Effector memory CD8-positive, alpha-beta T cell (primary cell): Measurements from ENCODE around the gene ATP2B3.

Experiments used
- ATAC-seq: fragments of 150-1000 bp; cut with Tn5 transposase; replicated peaks from 2 replicates; pipeline ENCODE4 v1.10.0; 2021; ENCODE audit warnings: mild to moderate bottlenecking, moderate library complexity
- DNase-seq, 3 experiments: peaks; one replicate each; pipeline ENCODE4 v3.0.0; 2021
- H3K27ac Mint-ChIP-seq, 2 donors: one replicate each; pipeline ENCODE4 v1.8.0; 2022; ENCODE audit warnings: mild to moderate bottlenecking in 2 of 2, mixed read lengths in 2 of 2, moderate library complexity in 2 of 2
- H3K27me3 Mint-ChIP-seq, 2 donors: one replicate each; pipeline ENCODE4 v1.8.0; 2022; ENCODE audit warnings: mixed read lengths in 2 of 2
- H3K36me3 Mint-ChIP-seq: one replicate; pipeline ENCODE4 v1.8.0; 2022; ENCODE audit warnings: mild to moderate bottlenecking, moderate library complexity, mixed read lengths; ENCODE audit not compliant: insufficient read depth
- H3K4me1 Mint-ChIP-seq, 2 donors: one replicate each; pipeline ENCODE4 v1.8.0; 2022; ENCODE audit warnings: low read depth in 2 of 2, mixed read lengths in 2 of 2
- H3K4me3 Mint-ChIP-seq, 2 donors: one replicate each; pipeline ENCODE4 v1.8.0; 2022; ENCODE audit warnings: mild to moderate bottlenecking in 2 of 2, mixed read lengths in 2 of 2, moderate library complexity in 2 of 2
- H3K9me3 Mint-ChIP-seq, 2 donors: one replicate each; pipeline ENCODE4 v1.8.0; 2022; ENCODE audit warnings: mixed read lengths in 2 of 2

ATP2B3 gene

GRCh38 chrX:153477901-153478300 is 39.5 kb upstream of the ATP2B3 start:
- Mint-ChIP-seq H3K4me1 (peaks cover 3% of the 10 kb centered on the region in 2 donors), H3K9me3 (no peaks in the 10 kb centered on the region), H3K36me3 (no peaks in the 10 kb centered on the region), H3K4me3 (no peak overlapping the region), H3K27ac (no peak overlapping the region), H3K27me3 (no peaks in the 10 kb centered on the region)
- DNase-seq: no peak
- ATAC-seq: no peak

- Mint-ChIP-seq H3K9me3 (no peaks in the 10 kb centered on the region), H3K36me3 (no peaks in the 10 kb centered on the region), H3K27ac (no peak overlapping the region)
Observed at GRCh38 chrX:153478746-153479145, 38.7 kb upstream of the ATP2B3 start.

GRCh38 chrX:153481043-153481442 is 36.4 kb upstream of the ATP2B3 start:
- H3K4me3 Mint-ChIP-seq: no peak overlapping the region
- DNase-seq (no peak), ATAC-seq (no peak)
- H3K9me3 Mint-ChIP-seq: no peaks in the 10 kb centered on the region
- no peaks in the 10 kb centered on the region for H3K27me3 Mint-ChIP-seq
- no peaks in the 10 kb centered on the region for H3K36me3 Mint-ChIP-seq
- H3K27ac Mint-ChIP-seq: no peak overlapping the region
- no peaks in the 10 kb centered on the region for H3K4me1 Mint-ChIP-seq

More at GRCh38 chrX:153478746-153479145, 38.7 kb upstream of the ATP2B3 start:
- DNase-seq (no peak), ATAC-seq (no peak)
- H3K27me3 Mint-ChIP-seq: no peaks in the 10 kb centered on the region
- H3K4me3 Mint-ChIP-seq: no peak overlapping the region
- peaks cover 3% of the 10 kb centered on the region in 2 donors for H3K4me1 Mint-ChIP-seq

- H3K36me3 Mint-ChIP-seq: no peaks in the 10 kb centered on the region
- no peak overlapping the region for H3K27ac Mint-ChIP-seq
- H3K9me3 Mint-ChIP-seq: no peaks in the 10 kb centered on the region
- H3K4me3 Mint-ChIP-seq: no peak overlapping the region
- no peak for DNase-seq
- H3K4me1 Mint-ChIP-seq: no peaks in the 10 kb centered on the region
- no peak for ATAC-seq
- H3K27me3 Mint-ChIP-seq: no peaks in the 10 kb centered on the region
Observed at GRCh38 chrX:153482376-153483015, 34.9 kb upstream of the ATP2B3 start.

- Mint-ChIP-seq H3K4me3 (no peak overlapping the region), H3K4me1 (no peaks in the 10 kb centered on the region), H3K36me3 (no peaks in the 10 kb centered on the region), H3K9me3 (no peaks in the 10 kb centered on the region), H3K27ac (no peak overlapping the region), H3K27me3 (no peaks in the 10 kb centered on the region)
- DNase-seq (no peak), ATAC-seq (no peak)
Observed at GRCh38 chrX:153485396-153486080, 31.9 kb upstream of the ATP2B3 start.

GRCh38 chrX:153486171-153486570 is 31.3 kb upstream of the ATP2B3 start:
- Mint-ChIP-seq H3K4me1 (no peaks in the 10 kb centered on the region), H3K9me3 (no peaks in the 10 kb centered on the region), H3K36me3 (no peaks in the 10 kb centered on the region), H3K4me3 (no peak overlapping the region), H3K27ac (no peak overlapping the region), H3K27me3 (no peaks in the 10 kb centered on the region)
- DNase-seq (no peak), ATAC-seq (no peak)

GRCh38 chrX:153487590-153488071 is 29.8 kb upstream of the ATP2B3 start:
- H3K36me3 Mint-ChIP-seq: no peaks in the 10 kb centered on the region
- no peaks in the 10 kb centered on the region for H3K9me3 Mint-ChIP-seq
- no peak for DNase-seq
- H3K27me3 Mint-ChIP-seq: no peaks in the 10 kb centered on the region
- no peaks in the 10 kb centered on the region for H3K4me1 Mint-ChIP-seq
- no peak overlapping the region for H3K27ac Mint-ChIP-seq
- H3K4me3 Mint-ChIP-seq: no peak overlapping the region
- no peak for ATAC-seq

- DNase-seq (no peak), ATAC-seq (no peak)
- Mint-ChIP-seq H3K4me1 (no peaks in the 10 kb centered on the region), H3K9me3 (no peaks in the 10 kb centered on the region), H3K27ac (no peak overlapping the region), H3K27me3 (no peaks in the 10 kb centered on the region), H3K36me3 (no peaks in the 10 kb centered on the region), H3K4me3 (no peak overlapping the region)
Observed at GRCh38 chrX:153488231-153488914, 29.1 kb upstream of the ATP2B3 start.

GRCh38 chrX:153490217-153490930 is 27.1 kb upstream of the ATP2B3 start:
- Mint-ChIP-seq H3K36me3 (no peaks in the 10 kb centered on the region), H3K27ac (no peak overlapping the region), H3K9me3 (no peaks in the 10 kb centered on the region), H3K4me1 (no peaks in the 10 kb centered on the region), H3K27me3 (peaks cover 0 to 6% of the 10 kb centered on the region in 2 donors), H3K4me3 (no peak overlapping the region)
- no peak for ATAC-seq
- DNase-seq: no peak

GRCh38 chrX:153491351-153491914 is 26.0 kb upstream of the ATP2B3 start:
- Mint-ChIP-seq H3K36me3 (no peaks in the 10 kb centered on the region), H3K9me3 (no peaks in the 10 kb centered on the region)

GRCh38 chrX:153491918-153492317 is 25.5 kb upstream of the ATP2B3 start:
- no peak for DNase-seq
- Mint-ChIP-seq H3K4me1 (no peaks in the 10 kb centered on the region), H3K27ac (no peak overlapping the region), H3K9me3 (no peaks in the 10 kb centered on the region), H3K36me3 (no peaks in the 10 kb centered on the region), H3K4me3 (no peak overlapping the region), H3K27me3 (peaks cover 0 to 16% of the 10 kb centered on the region in 2 donors)
- no peak for ATAC-seq

More at GRCh38 chrX:153491351-153491914, 26.0 kb upstream of the ATP2B3 start:
- DNase-seq (no peak), ATAC-seq (no peak)
- Mint-ChIP-seq H3K27ac (no peak overlapping the region), H3K4me3 (no peak overlapping the region), H3K4me1 (no peaks in the 10 kb centered on the region), H3K27me3 (peaks cover 0 to 16% of the 10 kb centered on the region in 2 donors)

GRCh38 chrX:153492543-153492942 is 24.9 kb upstream of the ATP2B3 start:
- ATAC-seq (no peak), DNase-seq (no peak)
- Mint-ChIP-seq H3K27ac (no peak overlapping the region), H3K36me3 (no peaks in the 10 kb centered on the region), H3K9me3 (no peaks in the 10 kb centered on the region), H3K4me3 (no peak overlapping the region), H3K4me1 (no peaks in the 10 kb centered on the region), H3K27me3 (peaks cover 0 to 16% of the 10 kb centered on the region in 2 donors)

- no peak for DNase-seq
- Mint-ChIP-seq H3K27ac (no peak overlapping the region), H3K4me1 (no peaks in the 10 kb centered on the region), H3K9me3 (no peaks in the 10 kb centered on the region), H3K36me3 (no peaks in the 10 kb centered on the region), H3K27me3 (peaks cover 0 to 16% of the 10 kb centered on the region in 2 donors), H3K4me3 (no peak overlapping the region)
- ATAC-seq: no peak
Observed at GRCh38 chrX:153493085-153493484, 24.4 kb upstream of the ATP2B3 start.
